ENCODE results near the gene ADAM29.
"Not testable (repeated sequence)": the region's sequence is repeated elsewhere in the genome, so short reads cannot be mapped to it uniquely, and the experiment has no call there.

ADAM29 gene

DNA sequence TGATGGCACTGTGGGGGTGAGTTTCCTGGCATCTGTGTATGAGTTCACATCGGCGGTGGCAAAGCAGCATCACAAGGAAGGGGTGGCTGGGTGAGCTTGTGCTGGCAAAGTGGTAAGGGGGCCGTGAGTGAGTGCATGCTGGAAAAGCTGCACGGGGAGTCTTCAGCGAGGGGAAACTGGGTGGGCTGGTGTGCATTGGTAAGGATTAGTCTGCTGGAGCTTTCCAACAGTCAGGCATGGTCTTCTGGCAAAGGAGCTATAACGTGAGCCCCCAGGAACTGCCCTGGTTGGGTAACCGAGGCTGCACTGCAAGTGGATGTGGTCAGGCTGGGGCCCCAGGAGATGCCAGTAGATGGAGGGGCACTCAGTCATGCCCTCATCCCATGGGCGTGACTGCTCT, 30.7 kb downstream of the ADAM29 start:
- no peak for DNase-seq (ENCODE audit: low read depth)

DNA sequence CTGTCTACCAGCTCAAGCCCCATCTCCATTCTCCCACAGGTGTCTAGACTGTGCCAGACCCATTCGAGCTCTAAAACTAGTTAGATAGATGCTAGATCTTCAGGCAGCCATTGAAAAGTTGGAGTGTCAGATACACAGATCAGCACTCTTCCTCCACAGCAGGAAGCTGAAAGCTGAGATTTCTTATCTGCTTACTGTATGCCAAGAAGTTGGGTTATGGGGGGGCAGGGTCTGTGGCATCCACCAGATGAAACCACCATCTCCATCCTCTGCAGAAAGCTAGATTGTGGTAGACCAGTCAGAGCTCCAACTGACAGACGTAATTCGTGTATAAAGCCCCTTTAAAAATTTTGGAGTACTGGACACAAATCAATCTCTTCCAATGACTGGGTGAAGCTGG, 54.8 kb downstream of the ADAM29 start:
- no peak for DNase-seq (ENCODE audit: low read depth)

DNA sequence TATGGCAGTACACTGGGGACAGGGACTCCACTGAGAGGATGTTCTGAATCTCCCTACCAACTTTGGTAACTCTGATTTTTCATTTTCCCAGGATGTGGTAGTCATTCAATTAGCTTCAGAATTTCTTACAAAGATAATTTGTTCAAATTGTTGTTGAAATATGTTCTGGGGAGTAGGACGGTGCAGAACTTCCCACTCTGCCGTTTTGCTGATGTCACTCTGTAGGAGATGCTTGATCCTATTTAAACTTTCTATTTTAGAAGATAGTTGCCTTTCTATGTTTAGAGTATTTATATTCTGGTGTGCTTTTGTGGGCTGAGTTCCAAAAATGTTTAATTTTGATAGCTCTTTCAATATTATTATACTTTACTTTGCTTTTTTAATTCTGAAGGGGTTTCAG, 55.2 kb downstream of the ADAM29 start:
- no peak for DNase-seq (ENCODE audit: low read depth)

DNA sequence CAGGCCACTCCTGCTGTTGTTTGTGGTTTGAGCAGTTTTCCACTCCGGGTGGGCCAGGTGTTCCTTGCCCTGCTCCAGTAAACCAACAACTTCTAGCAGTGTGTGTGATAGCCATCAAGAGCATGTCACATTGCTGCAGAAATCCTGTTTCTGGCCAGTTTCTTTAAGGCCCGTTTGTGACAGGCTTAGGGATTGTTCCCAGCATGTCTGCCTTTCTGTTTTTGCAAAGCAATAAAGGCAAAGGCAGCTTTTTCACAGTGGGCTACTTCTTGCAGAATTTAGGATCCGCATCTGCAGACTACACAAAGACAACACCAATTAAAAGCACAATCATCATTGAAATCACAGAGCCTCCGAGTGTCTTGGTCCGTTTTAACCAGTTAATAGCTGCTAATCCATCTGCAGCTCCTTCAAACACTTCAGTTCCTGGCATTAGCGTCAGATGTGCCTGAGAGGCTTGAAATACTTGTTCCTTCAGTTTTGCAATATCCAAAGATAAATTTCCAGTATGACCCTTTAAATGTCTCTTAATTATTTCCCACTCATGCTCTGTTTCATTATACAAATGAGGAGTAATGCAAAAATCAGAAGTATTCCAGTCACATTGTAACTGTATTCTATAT, 65.1 kb downstream of the ADAM29 start:
- no peak for DNase-seq (ENCODE audit: low read depth)

DNA sequence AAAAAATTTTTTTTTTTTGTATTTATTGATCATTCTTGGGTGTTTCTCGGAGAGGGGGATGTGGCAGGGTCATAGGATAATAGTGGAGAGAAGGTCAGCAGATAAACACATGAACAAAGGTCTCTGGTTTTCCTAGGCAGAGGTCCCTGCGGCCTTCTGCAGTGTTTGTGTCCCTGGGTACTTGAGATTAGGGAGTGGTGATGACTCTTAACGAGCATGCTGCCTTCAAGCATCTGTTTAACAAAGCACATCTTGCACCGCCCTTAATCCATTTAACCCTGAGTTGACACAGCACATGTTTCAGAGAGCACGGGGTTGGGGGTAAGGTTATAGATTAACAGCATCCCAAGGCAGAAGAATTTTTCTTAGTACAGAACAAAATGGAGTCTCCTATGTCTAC, 65.7 kb downstream of the ADAM29 start:
- DNase-seq (ENCODE audit: low read depth): not testable (repeated sequence)

DNA sequence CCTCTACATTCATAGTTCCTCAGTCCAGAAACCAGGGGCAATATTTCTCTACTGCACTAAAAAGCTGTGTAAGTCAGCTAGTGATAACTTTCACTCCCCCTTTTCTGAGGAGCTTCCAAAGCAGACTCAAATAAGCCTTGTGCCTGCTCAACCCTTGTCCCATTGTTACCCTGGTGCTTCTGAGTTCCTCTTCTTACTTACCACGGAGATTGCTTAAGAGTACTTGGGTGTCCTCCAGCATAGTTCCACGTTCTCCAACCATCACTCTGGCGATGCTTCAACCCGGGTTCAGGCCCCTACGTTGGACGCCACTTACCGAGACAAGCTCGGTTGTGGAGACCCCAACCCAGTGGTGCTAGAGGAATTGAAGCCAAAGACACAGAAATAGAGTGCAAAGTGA, 71.6 kb downstream of the ADAM29 start:
- DNase-seq (ENCODE audit: low read depth): no peak

DNA sequence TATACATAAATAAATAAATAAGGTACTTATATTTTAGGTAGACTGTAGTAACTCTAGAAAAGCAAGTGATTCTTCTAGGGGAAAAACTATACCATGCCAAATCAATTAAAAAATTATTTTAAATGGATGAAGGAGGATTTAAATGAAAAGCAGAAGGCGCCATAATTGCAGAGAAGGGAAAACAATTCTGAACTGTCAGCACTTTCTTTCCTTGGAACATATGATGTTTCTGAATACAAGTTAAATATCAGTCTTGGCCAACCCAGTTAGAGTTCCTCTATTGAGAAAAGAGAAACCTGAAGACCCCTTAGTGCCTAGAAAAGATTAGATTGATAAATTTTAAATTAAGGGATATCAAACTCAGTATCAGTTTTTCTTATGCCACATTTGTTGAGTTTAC, 75.8 kb downstream of the ADAM29 start:
- no peak for DNase-seq (ENCODE audit: low read depth)

DNA sequence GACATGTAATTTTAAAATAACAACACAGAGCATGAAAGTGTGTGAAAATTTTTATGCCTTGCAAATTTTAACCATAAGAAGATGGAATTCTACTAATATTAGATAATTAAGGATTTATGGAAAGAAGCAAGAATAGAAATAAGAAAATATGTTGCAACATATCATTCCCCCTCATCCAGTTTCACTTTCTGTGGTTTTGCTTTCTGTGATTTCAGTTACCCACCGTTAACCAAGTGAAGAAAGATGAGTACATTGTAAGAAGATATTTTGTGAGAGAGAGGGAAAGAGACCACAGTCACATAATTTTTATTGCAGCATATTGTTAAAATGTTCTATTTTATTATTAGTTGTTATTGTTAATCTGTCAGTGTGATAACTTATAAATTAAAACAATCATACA, 77.9 kb downstream of the ADAM29 start:
- DNase-seq (ENCODE audit: low read depth): no peak

DNA sequence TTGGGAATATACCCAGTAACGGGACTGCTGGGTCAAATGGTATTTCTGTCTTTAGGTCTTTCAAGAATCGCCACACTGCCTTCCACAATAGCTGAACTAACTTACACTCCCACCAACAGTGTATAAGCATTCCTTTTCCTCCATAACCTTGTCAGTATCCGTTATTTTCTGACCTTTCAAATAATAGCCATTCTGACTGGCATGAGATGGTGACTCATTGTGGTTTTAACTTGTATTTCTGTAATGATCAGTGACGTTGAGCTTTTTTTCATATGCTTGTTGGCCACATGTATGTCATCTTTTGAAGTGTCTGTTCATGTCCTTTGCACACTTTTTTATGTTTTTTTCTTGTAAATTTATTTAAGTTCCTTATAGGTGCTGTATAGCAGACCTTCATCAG, 81.2 kb downstream of the ADAM29 start:
- no peak for DNase-seq (ENCODE audit: low read depth)

DNA sequence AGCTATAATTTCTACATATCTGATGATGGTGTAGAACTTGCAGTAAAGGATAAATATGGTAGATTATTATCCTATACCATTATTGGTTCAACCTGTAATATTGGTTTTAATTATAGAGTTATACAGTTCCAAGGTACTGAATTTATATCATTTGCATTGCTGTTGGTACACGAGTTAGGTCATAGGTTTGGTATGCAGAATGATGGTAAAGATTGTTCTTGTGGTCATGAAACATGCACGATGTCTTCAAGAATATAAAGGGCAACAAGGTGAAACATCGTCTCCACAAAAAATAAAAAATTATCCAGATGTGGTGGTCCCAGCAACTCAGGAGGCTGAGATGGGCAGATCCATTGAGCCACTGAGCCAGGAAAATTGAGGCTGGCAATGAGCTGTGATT, 99.6 kb downstream of the ADAM29 start:
- no peak for DNase-seq (ENCODE audit: low read depth)

DNA sequence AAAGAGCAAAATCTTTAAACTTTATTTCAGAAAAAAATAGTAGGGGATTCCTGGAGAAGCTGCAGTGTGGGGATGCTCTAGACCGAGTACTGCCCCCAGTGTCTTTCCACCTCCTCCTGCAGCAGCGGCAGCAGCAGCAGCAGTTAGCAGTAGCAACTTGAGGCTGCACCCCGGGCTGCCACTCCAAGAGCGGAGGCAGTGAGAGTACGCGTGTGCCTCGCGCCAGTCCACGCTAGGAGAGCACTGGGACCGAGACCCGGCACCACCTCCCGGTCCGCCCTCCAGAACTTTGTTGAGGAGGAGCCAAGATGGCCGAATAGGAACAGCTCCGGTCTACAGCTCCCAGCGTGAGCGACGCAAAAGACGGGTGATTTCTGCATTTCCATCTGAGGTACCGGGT, 101.3 kb downstream of the ADAM29 start:
- not testable (repeated sequence) for DNase-seq (ENCODE audit: low read depth)
